ENCODE results near the gene RHBDD2. TPM values are rescaled to one million over a fixed set of nuclear protein-coding genes. Genes with fewer than 3 reads are reported as not detected.

RHBDD2 gene
- total RNA-seq, 1 donor from 2014 or later, result 15.4 TPM

DNA sequence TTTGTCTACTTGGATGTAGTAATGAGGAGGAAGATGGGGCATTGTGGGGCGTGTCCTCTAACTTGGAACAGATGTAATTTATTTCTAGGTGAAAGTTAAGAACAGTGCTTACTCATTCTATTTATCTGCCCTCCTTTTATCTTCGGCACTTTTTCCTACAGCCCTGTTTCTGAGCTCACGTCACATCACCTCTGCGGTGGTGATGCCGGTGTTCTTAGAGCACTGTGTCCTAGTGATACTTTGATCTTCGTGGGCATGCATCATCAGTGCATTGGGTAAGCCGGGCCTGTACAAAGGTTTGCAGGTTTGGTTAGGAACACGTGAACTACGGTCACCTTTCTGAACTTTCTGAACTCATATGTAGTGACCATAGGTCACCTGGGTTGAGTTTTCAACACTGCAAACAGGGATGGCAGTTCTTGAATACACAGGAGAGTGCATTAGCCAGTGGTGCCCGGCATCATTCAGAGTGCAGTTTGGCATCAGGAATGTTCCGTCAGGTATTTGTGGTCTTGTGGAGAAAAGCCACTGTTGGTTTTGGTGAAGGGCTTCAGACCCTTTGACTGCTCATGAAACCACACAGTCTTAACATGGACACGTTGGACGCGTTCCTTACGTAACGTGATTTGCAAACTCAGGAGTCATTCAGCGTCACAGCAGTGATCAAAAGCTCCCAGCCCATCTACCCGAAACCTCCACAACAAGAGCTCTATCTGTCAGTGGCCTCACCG, 41.8 kb downstream of the RHBDD2 start:
- peaks cover 93% of the 10 kb centered on the region for H3K79me2 ChIP-seq (ENCODE audit: low read depth)
- H3K4me3 ChIP-seq, result no peak overlapping the region
- no peaks in the 10 kb centered on the region for H3K36me3 ChIP-seq
- H3K36me3 Mint-ChIP-seq, result peaks cover 30% of the 10 kb centered on the region
- peaks cover 6% of the 10 kb centered on the region for H3K4me1 ChIP-seq
- peaks cover 30% of the 10 kb centered on the region for H3K4me1 Mint-ChIP-seq
- no peaks in the 10 kb centered on the region for H3K9me3 Mint-ChIP-seq
- no peaks in the 10 kb centered on the region for H3F3A ChIP-seq (ENCODE audit: low read depth)
- H2AFZ ChIP-seq (replicated peaks), result no peak overlapping the region
- H3K27ac ChIP-seq, result no peak overlapping the region
- H3K27ac Mint-ChIP-seq, result no peak overlapping the region
- no peak for DNase-seq (ENCODE audit: low spot score)
- H3K9me3 ChIP-seq (ENCODE audit: low read depth), result no peaks in the 10 kb centered on the region
- H3K27me3 ChIP-seq, result no peaks in the 10 kb centered on the region
- peaks cover 6% of the 10 kb centered on the region for H3K27me3 Mint-ChIP-seq (ENCODE audit: insufficient read depth, low read depth)
- peaks cover 59% of the 10 kb centered on the region for H4K20me1 ChIP-seq (ENCODE audit: low read depth)
- no peak overlapping the region for H3K9ac ChIP-seq
- H3K4me3 Mint-ChIP-seq, result no peak overlapping the region
- H3K4me2 ChIP-seq, result no peak overlapping the region
- TF ChIP-seq, protein P1, sequence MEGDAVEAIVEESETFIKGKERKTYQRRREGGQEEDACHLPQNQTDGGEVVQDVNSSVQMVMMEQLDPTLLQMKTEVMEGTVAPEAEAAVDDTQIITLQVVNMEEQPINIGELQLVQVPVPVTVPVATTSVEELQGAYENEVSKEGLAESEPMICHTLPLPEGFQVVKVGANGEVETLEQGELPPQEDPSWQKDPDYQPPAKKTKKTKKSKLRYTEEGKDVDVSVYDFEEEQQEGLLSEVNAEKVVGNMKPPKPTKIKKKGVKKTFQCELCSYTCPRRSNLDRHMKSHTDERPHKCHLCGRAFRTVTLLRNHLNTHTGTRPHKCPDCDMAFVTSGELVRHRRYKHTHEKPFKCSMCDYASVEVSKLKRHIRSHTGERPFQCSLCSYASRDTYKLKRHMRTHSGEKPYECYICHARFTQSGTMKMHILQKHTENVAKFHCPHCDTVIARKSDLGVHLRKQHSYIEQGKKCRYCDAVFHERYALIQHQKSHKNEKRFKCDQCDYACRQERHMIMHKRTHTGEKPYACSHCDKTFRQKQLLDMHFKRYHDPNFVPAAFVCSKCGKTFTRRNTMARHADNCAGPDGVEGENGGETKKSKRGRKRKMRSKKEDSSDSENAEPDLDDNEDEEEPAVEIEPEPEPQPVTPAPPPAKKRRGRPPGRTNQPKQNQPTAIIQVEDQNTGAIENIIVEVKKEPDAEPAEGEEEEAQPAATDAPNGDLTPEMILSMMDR (IDR thresholded peaks at IDR 0.05), result no peak
- TF ChIP-seq EZH2 (IDR thresholded peaks at IDR 0.05) (no peak), EZH2phosphoT487 (IDR thresholded peaks at IDR 0.05) (no peak)

DNA sequence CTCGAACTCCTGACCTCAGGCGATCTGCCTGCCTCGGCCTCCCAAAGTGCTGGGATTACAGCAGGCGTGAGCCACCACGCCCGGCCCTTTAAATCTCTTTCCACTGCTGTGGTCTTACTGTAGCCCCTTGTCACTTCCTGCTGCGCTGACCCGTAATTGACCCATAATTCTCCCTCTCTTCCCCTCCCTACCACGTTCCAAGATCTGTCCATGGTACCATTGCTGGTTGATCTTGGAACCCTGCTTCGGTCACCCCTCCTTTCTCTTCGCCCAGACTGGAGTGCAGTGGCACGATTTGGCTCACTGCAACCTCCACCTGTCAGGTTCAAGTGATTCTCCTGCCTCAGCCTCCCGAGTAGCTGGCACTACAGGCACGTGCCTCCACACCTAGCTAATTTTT, 42.6 kb downstream of the RHBDD2 start:
- Mint-ChIP-seq H3K9me3 (no peaks in the 10 kb centered on the region), H3K27me3 (ENCODE audit: insufficient read depth, low read depth) (peaks cover 8% of the 10 kb centered on the region), H3K4me3 (no peak overlapping the region), H3K27ac (no peak overlapping the region), H3K36me3 (peaks cover 33% of the 10 kb centered on the region), H3K4me1 (peaks cover 22% of the 10 kb centered on the region)
- TF ChIP-seq EZH2 (IDR thresholded peaks at IDR 0.05) (no peak), EZH2phosphoT487 (IDR thresholded peaks at IDR 0.05) (no peak)
- TF ChIP-seq, protein P1 (IDR thresholded peaks at IDR 0.05), result no peak
- Histone ChIP-seq H3K9ac (no peak overlapping the region), H3K4me1 (peaks cover 6% of the 10 kb centered on the region), H4K20me1 (ENCODE audit: low read depth) (peaks cover 59% of the 10 kb centered on the region), H2AFZ (replicated peaks) (no peak overlapping the region), H3K4me3 (no peak overlapping the region), H3K79me2 (ENCODE audit: low read depth) (peaks cover 91% of the 10 kb centered on the region), H3K27me3 (no peaks in the 10 kb centered on the region), H3K9me3 (ENCODE audit: low read depth) (no peaks in the 10 kb centered on the region), H3K36me3 (no peaks in the 10 kb centered on the region), H3K27ac (no peak overlapping the region), H3F3A (ENCODE audit: low read depth) (no peaks in the 10 kb centered on the region), H3K4me2 (no peak overlapping the region)
- DNase-seq (ENCODE audit: low spot score), result no peak

DNA sequence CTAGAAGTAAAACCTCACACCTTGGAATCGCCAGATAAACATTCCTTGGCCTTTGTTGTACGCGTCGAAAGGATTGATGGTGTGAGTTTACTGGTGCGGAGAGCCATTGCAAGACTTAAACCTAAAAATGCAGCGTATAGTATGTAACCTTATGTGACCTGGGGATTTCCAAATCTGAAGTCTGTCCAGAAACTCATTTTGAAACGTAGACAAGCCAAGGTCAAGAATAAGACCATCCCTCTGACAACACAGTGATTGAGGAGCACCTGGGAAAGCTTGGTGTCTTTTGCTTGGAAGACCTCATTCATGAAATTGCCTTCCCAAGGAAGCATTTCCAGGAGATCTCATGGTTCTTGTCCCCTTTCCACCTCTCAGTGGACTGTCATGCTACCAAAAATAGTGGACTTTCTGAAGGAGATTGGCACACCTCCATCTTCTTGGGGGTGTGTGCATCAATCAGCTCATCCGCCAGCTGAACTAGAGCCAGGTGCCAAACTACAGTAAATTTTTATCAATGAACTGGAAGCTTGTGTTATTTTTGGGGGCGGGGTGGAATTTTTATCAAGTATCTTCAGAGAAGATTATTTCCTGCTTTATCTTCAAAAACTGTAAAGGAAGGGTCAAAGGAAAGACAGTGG, 44.3 kb downstream of the RHBDD2 start:
- DNase-seq (ENCODE audit: low spot score), result no peak
- Histone ChIP-seq H4K20me1 (ENCODE audit: low read depth) (peaks cover 48% of the 10 kb centered on the region), H3K79me2 (ENCODE audit: low read depth) (peaks cover 84% of the 10 kb centered on the region)

More for the DNA sequence above, 44.3 kb downstream of the RHBDD2 start:
- Histone ChIP-seq H2AFZ (replicated peaks) (no peak overlapping the region), H3K27me3 (no peaks in the 10 kb centered on the region), H3K9me3 (ENCODE audit: low read depth) (no peaks in the 10 kb centered on the region), H3K4me1 (peaks cover 6% of the 10 kb centered on the region), H3K4me2 (no peak overlapping the region), H3K4me3 (no peak overlapping the region), H3K9ac (no peak overlapping the region), H3F3A (ENCODE audit: low read depth) (no peaks in the 10 kb centered on the region), H3K27ac (no peak overlapping the region), H3K36me3 (no peaks in the 10 kb centered on the region)
- peaks cover 19% of the 10 kb centered on the region for H3K4me1 Mint-ChIP-seq
- H3K9me3 Mint-ChIP-seq, result no peaks in the 10 kb centered on the region
- no peak overlapping the region for H3K4me3 Mint-ChIP-seq
- TF ChIP-seq, protein P1 (IDR thresholded peaks at IDR 0.05), result no peak
- TF ChIP-seq EZH2phosphoT487 (IDR thresholded peaks at IDR 0.05), result no peak
- no peak for TF ChIP-seq EZH2 (IDR thresholded peaks at IDR 0.05)
- H3K27ac Mint-ChIP-seq, result no peak overlapping the region
- peaks cover 33% of the 10 kb centered on the region for H3K36me3 Mint-ChIP-seq
- peaks cover 8% of the 10 kb centered on the region for H3K27me3 Mint-ChIP-seq (ENCODE audit: insufficient read depth, low read depth)

Measured in neural progenitor cell (in vitro differentiated cells).